ENCODE measurements around the gene PKP3. TPM values are rescaled to one million over a fixed set of nuclear protein-coding genes. Genes with fewer than 3 reads are reported as not detected.

The PKP3 gene
- total and polyA plus RNA-seq, 2 donors (not counting 1 experiment from before 2014, with no cell fraction given), result 0.78 TPM; not detected in 1

GRCh38 chr11:409008-409599 lies 15.1 kb downstream of the PKP3 start:
- Histone ChIP-seq H3K27ac (ENCODE audit: low read length in 2 of 2) (no peak overlapping the region), H3K4me3 (ENCODE audit: control extremely low read depth in 1 of 5, extremely low read depth in 1 of 5, insufficient read depth in 1 of 5, low read depth in 2 of 5, low read length in 4 of 5) (no peak overlapping the region), H3K4me2 (replicated peaks; ENCODE audit: low read depth, low read length, poor library complexity, severe bottlenecking) (no peak overlapping the region), H3K79me2 (ENCODE audit: control insufficient read depth, insufficient read depth, low read length) (peaks cover 6% of the 10 kb centered on the region), H3K9ac (ENCODE audit: low read length) (no peak overlapping the region), H3K4me1 (ENCODE audit: control insufficient read depth in 2 of 2, insufficient read depth in 2 of 2, low read length in 2 of 2) (peaks cover 10 to 32% of the 10 kb centered on the region in 2 donors), H3K27me3 (replicated peaks in 1 of 4; ENCODE audit: control extremely low read depth in 1 of 4, control insufficient read depth in 3 of 4, insufficient read depth in 4 of 4, low read length in 3 of 4) (peaks cover 0 to 5% (median 0%) of the 10 kb centered on the region in 4 experiments), H2AFZ (ENCODE audit: insufficient read depth, low read depth, low read length, poor library complexity, severe bottlenecking) (no peak overlapping the region), H3K9me3 (ENCODE audit: control extremely low read depth in 1 of 3, control insufficient read depth in 2 of 3, insufficient read depth in 1 of 3, low read length in 2 of 3) (peaks cover 0 to 6% (median 0%) of the 10 kb centered on the region in 3 donors), H4K20me1 (ENCODE audit: control insufficient read depth, insufficient read depth, low read length, poor library complexity, severe bottlenecking) (peaks cover 10% of the 10 kb centered on the region), H3K36me3 (replicated peaks in 1 of 2; ENCODE audit: control extremely low read depth in 1 of 2, control insufficient read depth in 1 of 2, extremely low read depth in 1 of 2, insufficient read depth in 2 of 2, low read length in 1 of 2) (no peaks in the 10 kb centered on the region)
- 90% methylated on average over 7 of the region's 7 CpGs for WGBS (ENCODE audit: insufficient coverage)
- Mint-ChIP-seq H3K27ac (no peak overlapping the region), H3K4me1 (peaks cover 7% of the 10 kb centered on the region), H3K9me3 (ENCODE audit: insufficient read depth) (no peaks in the 10 kb centered on the region), H3K27me3 (no peaks in the 10 kb centered on the region), H3K4me3 (no peak overlapping the region)
- TF ChIP-seq CTCF (IDR thresholded peaks at IDR 0.05), result no peak
- no peak for TF ChIP-seq EZH2 (IDR thresholded peaks at IDR 0.05; ENCODE audit: borderline replicate concordance, insufficient read depth, low read depth, low read length, poor library complexity, severe bottlenecking)
- DNase-seq (peak; percentile 39), ATAC-seq (ENCODE audit: low read depth) (no peak)
- ChIA-PET CTCF (no interaction called here), POLR2A (no interaction called here)
- intact Hi-C loops (cut with micrococcal nuclease), result no loop called here

- Mint-ChIP-seq H3K9me3 (ENCODE audit: insufficient read depth) (no peaks in the 10 kb centered on the region), H3K27me3 (no peaks in the 10 kb centered on the region), H3K27ac (no peak overlapping the region), H3K4me3 (no peak overlapping the region), H3K4me1 (peaks cover 14% of the 10 kb centered on the region)
- POLR2A ChIA-PET, result interaction anchor here (0.8 kb wide), 1 partner anchor 433 kb away, joined by 9 read pairs; the partner anchor contains the start of gene TSPAN4
- H3K4me3 ChIP-seq (ENCODE audit: control extremely low read depth in 1 of 5, extremely low read depth in 1 of 5, insufficient read depth in 1 of 5, low read depth in 2 of 5, low read length in 4 of 5), result no peak overlapping the region
- ATAC-seq (ENCODE audit: low read depth) (no peak), DNase-seq (peak; percentile 24)
- H3K27me3 ChIP-seq (replicated peaks in 1 of 4; ENCODE audit: control extremely low read depth in 1 of 4, control insufficient read depth in 3 of 4, insufficient read depth in 4 of 4, low read length in 3 of 4), result no peaks in the 10 kb centered on the region
- peaks cover 10% of the 10 kb centered on the region for H4K20me1 ChIP-seq (ENCODE audit: control insufficient read depth, insufficient read depth, low read length, poor library complexity, severe bottlenecking)
- peaks cover 13% of the 10 kb centered on the region for H3K79me2 ChIP-seq (ENCODE audit: control insufficient read depth, insufficient read depth, low read length)
- no peak overlapping the region for H3K4me2 ChIP-seq (replicated peaks; ENCODE audit: low read depth, low read length, poor library complexity, severe bottlenecking)
- H2AFZ ChIP-seq (ENCODE audit: insufficient read depth, low read depth, low read length, poor library complexity, severe bottlenecking), result no peak overlapping the region
- peaks cover 0 to 6% (median 0%) of the 10 kb centered on the region in 3 donors for H3K9me3 ChIP-seq (ENCODE audit: control extremely low read depth in 1 of 3, control insufficient read depth in 2 of 3, insufficient read depth in 1 of 3, low read length in 2 of 3)
- CTCF ChIA-PET, result no interaction called here
- H3K27ac ChIP-seq (ENCODE audit: low read length in 2 of 2), result no peak overlapping the region
- WGBS (ENCODE audit: insufficient coverage), result 92% methylated on average over 18 of the region's 18 CpGs
- no peak overlapping the region for H3K9ac ChIP-seq (ENCODE audit: low read length)
- H3K36me3 ChIP-seq (replicated peaks in 1 of 2; ENCODE audit: control extremely low read depth in 1 of 2, control insufficient read depth in 1 of 2, extremely low read depth in 1 of 2, insufficient read depth in 2 of 2, low read length in 1 of 2), result no peaks in the 10 kb centered on the region
- peaks cover 16 to 39% of the 10 kb centered on the region in 2 donors for H3K4me1 ChIP-seq (ENCODE audit: control insufficient read depth in 2 of 2, insufficient read depth in 2 of 2, low read length in 2 of 2)
- TF ChIP-seq CTCF (IDR thresholded peaks at IDR 0.05), result no peak
- no peak for TF ChIP-seq EZH2 (IDR thresholded peaks at IDR 0.05; ENCODE audit: borderline replicate concordance, insufficient read depth, low read depth, low read length, poor library complexity, severe bottlenecking)
- intact Hi-C loops (cut with micrococcal nuclease), result no loop called here
These were observed 15.8 kb downstream of the PKP3 start for GRCh38 chr11:409600-410483.
